Measurements from ENCODE around the gene ARFGEF3. TPM values are rescaled to one million over a fixed set of nuclear protein-coding genes. Genes with fewer than 3 reads are reported as not detected.

The ARFGEF3 gene
- total RNA-seq, 4 donors from 2014 or later = 6.7 to 17.1 (median 13.2) TPM

- intact Hi-C loops (cut with DNase I; ENCODE audit: low total_unique reads) = no loop called here
- Histone ChIP-seq H3K27ac (no peak overlapping the region), H3K9me3 (no peaks in the 10 kb centered on the region), H3K4me1 (no peaks in the 10 kb centered on the region), H3K27me3 (no peaks in the 10 kb centered on the region), H3K36me3 (no peaks in the 10 kb centered on the region), H3K4me3 (no peak overlapping the region)
- in situ Hi-C loops (cut with MboI; ENCODE audit: low pct_ligation_motif_present in 1 of 4, low pct_unique_long_range_greater_than_20kb in 1 of 4, low sequenced_read_pairs in 3 of 4) = no loop called here
- WGBS, 2 donors (ENCODE audit: low coverage in 1 of 2) = 81% methylated on average over 8 to 9 of the region's 9 CpGs
- TF ChIP-seq POLR2A (IDR thresholded peaks at IDR 0.05) (no peak), POLR2AphosphoS5 (IDR thresholded peaks at IDR 0.05) (no peak)
- DNase-seq = no peak
Observed at GRCh38 chr6:138370631-138371451, 209.1 kb downstream of the ARFGEF3 start.

DNA sequence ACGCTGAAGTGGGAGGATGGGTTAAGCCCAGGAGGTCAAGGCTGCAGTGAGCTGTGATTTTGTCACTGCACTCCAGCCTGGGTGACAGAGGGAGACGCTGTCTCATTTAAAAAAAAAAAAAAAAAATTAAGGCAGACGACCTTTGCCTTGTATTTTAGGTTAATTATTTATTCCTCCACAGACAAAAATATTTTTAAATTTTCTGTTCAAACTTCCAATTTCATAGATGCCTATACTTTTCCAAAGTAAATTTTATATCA, 209.6 kb downstream of the ARFGEF3 start:
- in situ Hi-C loops (cut with MboI; ENCODE audit: low pct_ligation_motif_present in 1 of 4, low pct_unique_long_range_greater_than_20kb in 1 of 4, low sequenced_read_pairs in 3 of 4) = no loop called here
- intact Hi-C loops (cut with DNase I; ENCODE audit: low total_unique reads) = no loop called here

GRCh38 chr6:138371720-138372119, 210.0 kb downstream of the ARFGEF3 start:
- Histone ChIP-seq H3K4me1 (no peaks in the 10 kb centered on the region), H3K27ac (no peak overlapping the region), H3K9me3 (no peaks in the 10 kb centered on the region), H3K36me3 (no peaks in the 10 kb centered on the region), H3K27me3 (no peaks in the 10 kb centered on the region), H3K4me3 (no peak overlapping the region)
- 47 to 48% methylated on average over 2 to 3 of the region's 3 CpGs for WGBS, 2 donors (ENCODE audit: low coverage in 1 of 2)
- intact Hi-C loops (cut with DNase I; ENCODE audit: low total_unique reads) = no loop called here
- no peak for DNase-seq
- TF ChIP-seq POLR2AphosphoS5 (IDR thresholded peaks at IDR 0.05) (no peak), POLR2A (IDR thresholded peaks at IDR 0.05) (no peak), EP300 (IDR thresholded peaks at IDR 0.05; ENCODE audit: low read depth) (no peak)
- TF ChIP-seq, protein P1, sequence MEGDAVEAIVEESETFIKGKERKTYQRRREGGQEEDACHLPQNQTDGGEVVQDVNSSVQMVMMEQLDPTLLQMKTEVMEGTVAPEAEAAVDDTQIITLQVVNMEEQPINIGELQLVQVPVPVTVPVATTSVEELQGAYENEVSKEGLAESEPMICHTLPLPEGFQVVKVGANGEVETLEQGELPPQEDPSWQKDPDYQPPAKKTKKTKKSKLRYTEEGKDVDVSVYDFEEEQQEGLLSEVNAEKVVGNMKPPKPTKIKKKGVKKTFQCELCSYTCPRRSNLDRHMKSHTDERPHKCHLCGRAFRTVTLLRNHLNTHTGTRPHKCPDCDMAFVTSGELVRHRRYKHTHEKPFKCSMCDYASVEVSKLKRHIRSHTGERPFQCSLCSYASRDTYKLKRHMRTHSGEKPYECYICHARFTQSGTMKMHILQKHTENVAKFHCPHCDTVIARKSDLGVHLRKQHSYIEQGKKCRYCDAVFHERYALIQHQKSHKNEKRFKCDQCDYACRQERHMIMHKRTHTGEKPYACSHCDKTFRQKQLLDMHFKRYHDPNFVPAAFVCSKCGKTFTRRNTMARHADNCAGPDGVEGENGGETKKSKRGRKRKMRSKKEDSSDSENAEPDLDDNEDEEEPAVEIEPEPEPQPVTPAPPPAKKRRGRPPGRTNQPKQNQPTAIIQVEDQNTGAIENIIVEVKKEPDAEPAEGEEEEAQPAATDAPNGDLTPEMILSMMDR (IDR thresholded peaks at IDR 0.05) = no peak
- in situ Hi-C loops (cut with MboI; ENCODE audit: low pct_ligation_motif_present in 1 of 4, low pct_unique_long_range_greater_than_20kb in 1 of 4, low sequenced_read_pairs in 3 of 4) = no loop called here

More for the DNA sequence above, 209.6 kb downstream of the ARFGEF3 start:
- Histone ChIP-seq H3K4me3 (no peak overlapping the region), H3K36me3 (no peaks in the 10 kb centered on the region), H3K9me3 (no peaks in the 10 kb centered on the region), H3K4me1 (no peaks in the 10 kb centered on the region), H3K27me3 (no peaks in the 10 kb centered on the region), H3K27ac (no peak overlapping the region)
- DNase-seq = no peak
- TF ChIP-seq EP300 (IDR thresholded peaks at IDR 0.05; ENCODE audit: low read depth) = no peak
- TF ChIP-seq, protein P1 (IDR thresholded peaks at IDR 0.05) = no peak
- TF ChIP-seq POLR2A (IDR thresholded peaks at IDR 0.05) = no peak
- TF ChIP-seq POLR2AphosphoS5 (IDR thresholded peaks at IDR 0.05) = no peak
- WGBS, 2 donors (ENCODE audit: low coverage in 1 of 2) = 47 to 64% methylated on average over 2 to 3 of the region's 3 CpGs

GRCh38 chr6:138372711-138373463, 211.1 kb downstream of the ARFGEF3 start:
- Histone ChIP-seq H3K4me3 (no peak overlapping the region), H3K36me3 (no peaks in the 10 kb centered on the region), H3K27ac (no peak overlapping the region), H3K4me1 (no peaks in the 10 kb centered on the region), H3K27me3 (no peaks in the 10 kb centered on the region), H3K9me3 (no peaks in the 10 kb centered on the region)
- no peak for DNase-seq
- TF ChIP-seq, protein P1 (IDR thresholded peaks at IDR 0.05) = no peak
- no peak for TF ChIP-seq POLR2AphosphoS5 (IDR thresholded peaks at IDR 0.05)
- no peak for TF ChIP-seq EP300 (IDR thresholded peaks at IDR 0.05; ENCODE audit: low read depth)
- TF ChIP-seq POLR2A (IDR thresholded peaks at IDR 0.05) = no peak
- intact Hi-C loops (cut with DNase I; ENCODE audit: low total_unique reads) = no loop called here
- in situ Hi-C loops (cut with MboI; ENCODE audit: low pct_ligation_motif_present in 1 of 4, low pct_unique_long_range_greater_than_20kb in 1 of 4, low sequenced_read_pairs in 3 of 4) = no loop called here
